Smooth muscle cell of the pulmonary artery (primary cell): ENCODE measurements around the gene CNTNAP5. TPM values are rescaled to one million over a fixed set of nuclear protein-coding genes. Genes with fewer than 3 reads are reported as not detected.

ENCODE experiments used
- total RNA-seq: library from RNA; depleted of rRNA; stranded (reverse); fragments of >200 nt; gene quantifications from 2 replicates; pipeline ENCODE4 v1.2.3, GENCODE V29; 2014

The CNTNAP5 gene
- total RNA-seq = not detected in 2 replicates

GRCh38 chr2:124025171-124025580 is at the start of gene CNTNAP5:
Gene CNTNAP5 (plus strand): TSS chr2:124025287. CDS start chr2:124025651, 364 bp downstream.

